Cardiac septum (tissue), 1 donor: ENCODE data around the gene MGAT4C. TPM values are rescaled to one million over a fixed set of nuclear protein-coding genes. Genes with fewer than 3 reads are reported as not detected.

ENCODE experiments used
- DNase-seq: peaks from one replicate; pipeline ENCODE4 v3.0.0-alpha.2; 2020; ENCODE audit warnings: low spot score
- intact Hi-C: fragments of 100-400 bp; cut with DNase I; formaldehyde crosslinking; loops from one replicate; pipeline ENCODE4 v1.14.0; 2022
- total RNA-seq: library from RNA; stranded (reverse); fragmentation: NEBNext Ultra II Directional; extraction: Animal tissue kit (Norgen Biotek cat#: 25700); gene quantifications from one replicate; pipeline ENCODE4 v1.2.1, GENCODE V29; 2021
- donor health status: DM: no; HTN: no; CAD: no.

The MGAT4C gene
- total RNA-seq, 1 donor from 2014 or later, result 0.59 TPM

DNA sequence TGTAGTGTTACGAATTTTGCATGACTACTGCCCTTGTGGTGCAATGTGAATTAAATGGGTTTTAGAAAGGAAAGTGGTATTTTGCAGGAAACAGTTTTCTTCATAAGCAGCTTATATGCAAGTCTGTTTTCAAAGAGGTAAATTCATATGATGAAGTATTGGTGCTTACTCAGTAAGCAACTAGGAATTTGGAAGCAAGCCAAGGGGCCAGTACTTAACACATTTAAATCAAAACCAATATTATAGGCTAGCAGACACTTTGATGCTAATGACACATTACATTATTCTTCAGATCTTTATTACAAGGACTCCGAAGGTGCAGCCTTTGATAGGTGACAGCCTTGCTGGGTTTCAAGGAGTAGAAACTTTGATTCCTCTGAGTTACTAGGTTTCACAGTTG is 23.1 kb downstream of the MGAT4C start:
- no peak for DNase-seq
- intact Hi-C loops, result no loop called here

DNA sequence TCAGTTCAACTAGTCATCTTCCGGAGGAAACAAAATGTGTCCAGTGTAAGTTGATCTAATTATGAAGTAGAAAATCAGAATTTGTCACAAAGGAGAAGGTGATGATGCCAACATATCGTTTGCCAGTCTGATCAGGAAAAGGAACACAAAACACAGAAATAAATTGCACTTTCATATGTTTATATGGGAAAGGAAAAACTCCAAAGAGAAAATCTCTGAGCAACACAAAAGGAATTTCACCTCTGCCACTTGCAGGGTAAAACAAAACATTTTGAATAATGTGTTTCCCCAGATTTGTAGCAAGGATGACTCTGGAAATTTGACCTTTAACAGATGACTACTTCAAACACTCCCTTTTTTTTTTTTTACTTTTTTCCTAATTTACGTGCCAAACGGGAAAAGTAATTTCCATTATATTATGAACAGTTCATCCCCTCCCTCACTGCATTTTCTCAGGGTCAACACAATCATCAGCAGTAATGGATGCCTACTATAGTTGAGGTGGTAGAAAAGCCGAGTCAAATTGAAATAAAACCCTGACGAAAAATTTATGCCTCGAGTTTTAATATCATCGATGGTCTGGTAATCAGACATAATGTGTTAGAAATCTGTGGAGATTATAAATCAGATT is 25.6 kb downstream of the MGAT4C start:
- no peak for DNase-seq
- intact Hi-C loops, result no loop called here

DNA sequence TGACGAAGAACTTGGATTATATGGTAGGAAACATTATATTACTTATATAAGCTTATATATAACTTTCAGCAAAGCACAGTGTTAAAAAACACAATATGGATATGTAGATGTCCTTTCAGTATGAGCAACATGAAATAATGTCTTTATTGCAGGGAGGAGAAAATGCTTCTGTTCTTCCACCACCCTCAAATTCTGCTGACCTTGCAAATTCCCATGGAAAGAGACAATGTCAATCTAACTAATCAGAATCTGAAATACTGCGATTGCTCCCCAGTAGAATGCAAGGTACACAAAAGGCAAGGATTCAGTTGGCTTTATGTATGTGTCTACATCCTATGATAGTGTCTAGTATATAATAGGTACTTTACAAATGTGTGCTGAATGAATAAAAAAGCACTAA is 26.4 kb downstream of the MGAT4C start:
- no peak for DNase-seq
- intact Hi-C loops, result no loop called here

DNA sequence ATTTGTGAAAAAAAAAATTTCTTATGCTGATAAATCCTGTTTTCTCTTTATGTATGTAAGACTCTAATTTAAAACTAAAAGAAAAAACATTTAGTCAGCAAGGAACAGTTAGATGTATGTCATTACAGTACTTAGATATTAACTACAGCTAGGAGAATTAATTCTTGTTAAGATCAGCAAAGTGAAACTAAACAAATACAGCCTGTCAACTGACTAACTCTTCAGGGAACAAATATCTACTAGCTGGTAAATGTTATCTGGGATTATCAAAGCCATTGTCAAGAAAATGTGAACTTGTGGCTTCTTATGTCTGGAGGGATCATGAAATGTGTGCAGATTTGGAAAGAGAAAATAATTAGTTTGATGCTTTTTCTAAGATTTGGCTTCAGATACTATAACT is 27.5 kb downstream of the MGAT4C start:
- intact Hi-C loops, result no loop called here

DNA sequence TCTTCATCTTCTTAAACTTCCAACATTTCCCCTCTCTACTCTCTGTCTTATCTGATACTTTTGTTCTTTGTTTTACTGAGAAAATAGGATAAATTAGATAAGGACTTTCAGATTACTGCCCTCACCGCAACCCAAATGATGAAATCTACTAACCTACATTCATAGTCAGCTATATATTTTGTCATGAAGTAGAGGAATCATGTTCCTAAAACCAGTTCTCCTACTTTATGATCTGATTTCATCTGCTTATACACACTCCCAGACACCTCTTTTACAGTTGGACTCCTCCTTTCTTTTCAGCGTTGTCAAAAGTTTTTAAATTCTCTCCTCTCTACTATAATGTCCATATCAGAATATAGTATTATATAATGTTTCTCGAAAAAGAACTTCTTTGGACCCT is 29.7 kb downstream of the MGAT4C start:
- no peak for DNase-seq
- intact Hi-C loops, result no loop called here

More for the DNA sequence above, 27.5 kb downstream of the MGAT4C start:
- no peak for DNase-seq

DNA sequence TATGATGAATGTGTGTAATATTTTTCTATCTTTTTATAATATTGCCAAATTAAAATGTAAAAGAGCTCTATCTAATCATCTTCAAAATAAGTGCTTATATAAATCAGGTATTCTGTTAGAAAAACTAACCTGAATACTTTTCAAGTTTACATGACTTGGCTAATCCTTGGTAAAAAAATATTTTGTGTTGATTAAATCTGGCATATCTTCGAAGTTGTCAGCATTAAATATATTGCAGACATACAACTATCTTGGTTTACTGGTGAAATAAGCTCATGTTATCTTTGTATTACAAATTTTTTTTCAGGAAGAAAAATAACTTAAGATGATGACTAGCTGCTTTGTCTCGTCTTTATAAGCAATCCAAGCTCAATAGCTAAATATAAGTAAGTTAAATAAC is 39.6 kb downstream of the MGAT4C start:
- intact Hi-C loops, result no loop called here
- no peak for DNase-seq

DNA sequence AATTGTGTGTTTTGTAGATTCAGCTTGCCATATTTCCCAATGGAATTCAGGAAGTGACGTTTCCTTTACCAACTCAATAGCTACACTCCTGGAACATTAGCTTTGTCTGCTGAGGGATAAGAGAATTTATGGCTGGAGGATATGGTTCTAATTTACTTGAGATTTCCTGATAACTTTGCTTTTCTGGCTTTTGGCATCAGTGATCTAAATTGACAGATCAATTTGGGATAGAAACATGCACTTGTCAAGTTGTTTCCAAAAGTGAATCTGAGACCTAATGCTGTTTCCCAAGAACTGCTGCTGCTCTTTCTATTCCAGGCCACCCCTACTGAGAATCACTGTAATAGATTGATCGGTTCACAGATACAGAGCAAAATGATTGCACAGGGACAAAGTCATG is 43.2 kb downstream of the MGAT4C start:
- no peak for DNase-seq
- intact Hi-C loops, result no loop called here

DNA sequence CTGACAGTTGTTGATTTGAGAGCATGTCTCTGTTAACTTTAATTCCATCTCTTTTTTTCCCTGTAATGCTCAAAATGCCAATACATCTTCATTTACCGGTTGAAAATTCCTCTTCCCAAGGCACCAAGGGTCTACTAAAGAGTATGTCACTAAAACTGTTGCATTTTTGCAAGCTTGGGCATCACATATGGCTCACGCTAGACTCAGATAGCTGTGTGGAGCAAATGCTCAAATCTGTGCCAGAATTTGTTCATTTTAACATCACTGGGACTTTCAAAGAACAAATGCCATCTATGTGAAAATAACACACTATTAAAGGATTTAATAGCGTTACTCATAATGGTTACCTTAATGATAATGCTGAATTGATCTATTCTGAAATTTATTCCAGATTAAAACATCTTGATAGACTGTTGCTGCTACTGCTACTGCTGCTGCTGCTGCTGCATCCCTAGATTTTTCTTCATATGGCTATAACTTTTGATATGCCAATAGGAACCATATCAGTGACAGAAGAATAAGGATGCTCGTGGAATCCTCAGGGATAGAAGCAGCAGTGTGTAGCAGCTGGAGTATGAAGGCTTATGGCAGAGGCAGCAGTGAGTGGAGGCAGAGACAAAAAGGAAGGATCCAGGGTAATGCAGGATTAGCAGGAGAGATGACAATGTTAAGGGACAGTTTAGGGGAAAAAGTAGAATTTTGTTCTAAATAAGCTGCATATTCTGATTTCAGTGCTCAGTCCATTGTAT is 57.3 kb downstream of the MGAT4C start:
- intact Hi-C loops, result no loop called here
- no peak for DNase-seq

DNA sequence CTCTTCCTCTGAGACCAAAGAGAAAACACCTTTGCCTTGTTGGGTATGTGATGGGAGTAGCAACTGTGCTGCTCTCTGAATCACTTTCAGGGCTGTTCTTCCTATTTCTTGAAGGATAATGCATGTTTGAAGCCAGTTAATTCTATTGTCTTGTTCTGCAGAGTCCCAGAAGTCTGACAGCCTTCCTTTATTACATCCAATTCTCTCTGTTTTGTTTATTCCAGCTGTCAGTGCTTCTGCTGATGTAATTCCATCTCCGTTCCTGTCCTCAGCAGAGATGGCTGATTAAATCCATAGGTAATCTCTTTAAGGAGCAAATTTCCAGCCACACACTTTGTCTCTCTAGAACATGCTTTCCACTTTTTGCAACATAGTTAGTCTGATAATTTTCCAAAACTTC is 59.7 kb downstream of the MGAT4C start:
- DNase-seq, result no peak
- intact Hi-C loops, result no loop called here

DNA sequence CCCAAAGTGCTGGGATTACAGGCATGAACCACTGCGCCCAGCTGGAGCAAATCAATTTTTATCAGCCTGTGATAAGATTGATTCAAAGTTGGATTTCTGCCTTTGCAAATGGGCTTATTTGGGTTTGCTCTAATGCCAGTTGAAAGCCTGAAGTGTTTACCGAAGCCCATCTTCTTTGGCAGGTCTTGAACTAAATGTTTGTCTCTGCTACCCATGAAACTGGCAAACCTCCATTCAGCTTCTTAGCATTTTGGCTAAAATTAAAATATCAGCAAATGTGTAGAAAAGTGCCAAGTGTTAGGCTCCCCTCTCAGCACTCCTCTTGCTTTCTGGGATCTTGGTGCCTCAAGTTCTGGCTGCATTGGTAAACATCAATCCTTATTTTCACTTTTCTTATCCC is 61.5 kb downstream of the MGAT4C start:
- no peak for DNase-seq
- intact Hi-C loops, result no loop called here

DNA sequence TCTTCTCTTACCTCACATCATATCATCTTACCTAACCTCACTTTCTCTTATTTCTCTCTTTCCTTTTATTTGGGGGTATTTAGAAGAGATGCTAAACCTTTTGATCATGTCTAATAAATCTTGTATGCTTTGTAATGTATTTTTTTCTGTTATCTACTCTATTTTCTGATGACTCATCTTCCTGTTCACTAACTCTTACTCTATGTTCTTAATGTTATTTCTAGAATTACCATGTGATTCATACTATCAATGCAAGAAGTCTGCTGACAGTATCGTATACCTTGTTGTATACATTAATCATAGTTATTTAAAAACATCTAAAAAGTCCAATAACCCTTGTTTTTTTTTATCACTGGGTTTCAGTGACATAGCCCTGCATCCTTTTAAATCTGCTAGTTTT is 62.3 kb downstream of the MGAT4C start:
- no peak for DNase-seq
- intact Hi-C loops, result no loop called here

DNA sequence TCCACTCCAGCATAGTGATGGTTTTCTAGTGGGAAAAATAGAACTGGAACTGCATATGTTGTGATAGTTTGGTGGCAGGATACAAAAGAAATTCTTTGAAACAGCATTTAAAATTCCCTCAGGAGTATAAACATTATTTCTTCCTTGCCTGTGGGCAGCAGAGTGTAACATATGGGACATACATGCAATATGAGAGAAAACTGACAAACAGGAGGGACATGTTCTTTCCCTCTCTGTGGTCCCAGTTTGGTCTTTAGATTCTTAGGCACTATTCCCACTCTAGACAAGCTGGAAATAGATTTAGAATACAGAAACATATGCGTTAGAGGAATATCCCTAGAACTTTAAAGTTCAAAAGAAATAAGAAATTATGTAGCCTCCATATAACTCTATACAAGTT is 68.0 kb downstream of the MGAT4C start:
- DNase-seq, result no peak
- intact Hi-C loops, result no loop called here

DNA sequence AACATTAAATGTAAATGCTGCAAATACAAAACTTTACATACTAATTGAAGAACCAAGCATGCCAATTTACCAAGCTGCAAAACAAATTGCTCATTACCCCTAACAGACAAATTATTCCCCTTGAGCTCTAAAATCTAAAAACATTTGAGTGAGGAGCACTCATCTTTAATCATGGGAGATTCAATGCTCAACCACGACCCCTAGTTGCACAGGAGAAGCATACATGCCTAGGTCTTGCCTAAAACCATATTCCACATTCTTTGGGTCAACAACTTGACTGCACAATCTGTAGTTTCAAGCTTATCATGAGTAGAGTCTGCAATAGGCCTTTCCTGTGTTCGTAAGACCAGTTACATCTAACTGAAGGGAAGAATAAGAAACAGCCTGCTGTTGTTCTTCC is 69.7 kb downstream of the MGAT4C start:
- intact Hi-C loops, result no loop called here
- DNase-seq, result no peak

DNA sequence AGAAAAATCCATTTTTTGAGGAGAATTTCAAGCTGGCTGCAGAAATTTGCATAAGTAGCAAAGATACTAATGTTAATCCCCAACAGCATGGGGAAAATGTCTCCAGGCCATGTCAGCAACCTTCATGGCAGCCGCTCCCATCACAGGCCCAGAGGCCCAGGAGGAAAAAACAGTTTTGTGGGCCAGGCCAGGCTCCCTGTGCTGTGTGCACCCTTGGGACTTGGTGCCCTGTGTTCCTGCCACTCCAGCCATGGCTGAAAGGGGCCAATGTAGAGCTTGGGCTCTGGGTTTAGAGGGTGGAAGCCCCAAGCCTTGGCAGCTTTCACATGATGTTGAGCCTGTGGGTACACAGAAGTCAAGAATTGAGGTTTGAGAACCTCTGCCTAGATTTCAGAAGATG is 76.3 kb downstream of the MGAT4C start:
- intact Hi-C loops, result no loop called here
- DNase-seq, result no peak

DNA sequence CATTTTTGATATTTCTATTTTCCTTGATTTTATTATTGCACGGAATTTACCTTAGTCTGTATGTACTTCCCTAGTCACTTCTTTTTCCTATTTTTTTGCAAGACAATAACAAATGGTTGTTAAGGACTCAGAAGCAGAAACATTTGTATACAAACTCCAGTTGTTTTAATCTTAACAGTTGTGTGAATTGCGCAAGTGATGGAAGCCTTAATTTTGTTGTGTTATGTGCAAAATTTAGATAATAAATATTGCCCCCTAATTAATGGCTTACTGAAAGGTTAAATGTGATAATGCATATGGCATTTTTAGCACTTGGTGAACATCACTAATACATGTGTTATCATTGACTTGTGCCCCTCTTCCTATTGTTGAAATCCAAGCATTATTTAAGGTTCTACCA is 82.0 kb downstream of the MGAT4C start:
- no peak for DNase-seq
- intact Hi-C loops, result no loop called here

DNA sequence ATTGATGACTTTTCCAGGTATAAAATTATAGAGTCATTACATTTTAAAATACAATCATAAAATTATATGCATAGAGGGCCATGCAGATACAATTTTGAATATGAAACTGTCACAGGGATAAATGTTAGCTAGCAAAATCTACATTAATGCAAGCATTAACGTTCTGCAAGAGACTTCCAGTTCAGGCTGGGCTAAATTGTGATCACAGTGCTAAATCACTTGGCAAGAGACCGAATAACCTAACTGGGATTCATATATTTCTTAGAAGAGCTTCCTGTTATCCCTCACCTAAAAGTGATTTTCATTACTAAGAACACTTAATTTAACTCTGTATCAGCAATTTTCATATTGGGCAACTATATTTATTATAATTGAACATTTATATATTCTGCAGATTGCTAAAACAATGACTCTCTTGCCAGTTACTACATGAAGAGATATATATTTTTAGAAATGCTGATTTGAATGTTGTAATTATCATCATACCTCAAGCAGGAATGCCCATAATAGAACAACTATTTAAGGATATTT is 83.2 kb downstream of the MGAT4C start:
- DNase-seq, result no peak
- intact Hi-C loops, result no loop called here

DNA sequence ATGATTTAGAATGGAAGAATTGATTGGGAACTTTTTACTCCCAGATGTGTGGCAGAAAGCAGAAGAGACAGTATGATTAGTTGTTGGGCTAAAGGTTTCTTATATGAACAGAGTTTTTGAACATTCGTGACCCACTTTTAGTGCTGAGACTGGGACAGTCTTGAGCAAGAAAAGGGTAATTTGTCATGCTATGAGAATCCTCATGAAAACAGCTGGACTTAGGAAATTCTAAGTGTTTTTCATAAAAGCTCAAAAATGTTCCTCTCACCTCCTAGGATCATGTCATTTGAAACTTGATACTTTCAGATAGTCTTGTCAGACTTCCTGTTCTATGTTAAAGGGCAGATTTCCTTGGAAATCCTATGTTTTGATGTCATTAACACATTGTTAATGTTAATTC is 86.1 kb downstream of the MGAT4C start:
- intact Hi-C loops, result no loop called here

DNA sequence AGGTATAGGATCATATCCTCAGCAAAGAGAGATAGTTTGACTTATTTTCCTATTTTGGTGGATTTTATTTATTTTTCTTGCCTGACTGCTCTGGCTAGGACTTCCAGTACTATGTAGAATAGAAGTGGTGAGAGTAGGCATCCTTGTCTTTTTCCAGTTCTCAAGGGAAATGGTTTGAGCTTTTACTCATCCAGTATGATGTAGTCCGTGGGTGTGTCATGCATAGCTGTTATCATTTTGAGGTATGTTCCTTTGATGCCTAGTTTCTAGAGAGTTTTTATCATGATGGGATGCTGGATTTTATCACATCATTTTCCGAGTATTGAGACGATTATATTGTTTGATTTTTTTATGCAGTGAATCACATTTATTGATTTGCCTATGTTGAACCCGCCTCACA is 97.2 kb downstream of the MGAT4C start:
- intact Hi-C loops, result no loop called here

More for the DNA sequence above, 86.1 kb downstream of the MGAT4C start:
- no peak for DNase-seq

DNA sequence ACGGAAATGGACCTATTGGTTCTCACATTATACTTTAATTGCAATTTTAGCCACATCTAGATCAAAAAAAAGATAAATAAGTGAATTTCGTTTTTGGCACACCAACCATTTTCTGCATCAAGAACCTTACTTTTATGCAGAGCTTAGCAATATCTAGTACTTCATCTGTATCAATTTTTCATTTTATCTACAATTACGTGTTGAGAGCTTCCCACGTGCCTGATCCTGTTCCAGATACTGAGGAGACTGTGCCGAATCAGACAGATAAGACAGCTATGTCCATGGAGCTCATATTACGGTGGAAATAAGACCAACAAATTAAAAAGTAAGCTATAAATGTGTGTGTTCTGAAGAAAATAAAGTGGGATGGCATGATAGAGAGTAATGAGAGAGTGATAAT is 101.6 kb downstream of the MGAT4C start:
- intact Hi-C loops, result no loop called here

More for the DNA sequence above, 97.2 kb downstream of the MGAT4C start:
- DNase-seq, result no peak

DNA sequence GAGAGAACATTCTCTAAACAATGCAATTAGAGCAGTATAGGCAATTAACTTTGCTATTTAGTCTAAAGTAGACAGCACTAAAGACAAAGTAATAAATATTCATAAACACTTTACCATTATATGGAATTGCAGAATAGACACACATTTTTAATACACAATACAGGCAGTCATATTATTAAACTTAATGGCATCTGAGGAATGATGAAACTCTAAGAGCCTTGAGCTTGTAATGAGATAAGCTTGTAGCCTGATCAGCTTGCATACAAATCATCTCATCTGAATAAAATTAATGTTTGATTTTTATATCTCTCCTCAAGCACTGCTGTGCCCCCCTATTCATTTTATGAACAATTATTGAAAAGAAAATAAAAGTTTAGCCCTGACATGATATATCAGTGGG is 107.6 kb downstream of the MGAT4C start:
- intact Hi-C loops, result no loop called here
- no peak for DNase-seq

More for the DNA sequence above, 101.6 kb downstream of the MGAT4C start:
- DNase-seq, result no peak

DNA sequence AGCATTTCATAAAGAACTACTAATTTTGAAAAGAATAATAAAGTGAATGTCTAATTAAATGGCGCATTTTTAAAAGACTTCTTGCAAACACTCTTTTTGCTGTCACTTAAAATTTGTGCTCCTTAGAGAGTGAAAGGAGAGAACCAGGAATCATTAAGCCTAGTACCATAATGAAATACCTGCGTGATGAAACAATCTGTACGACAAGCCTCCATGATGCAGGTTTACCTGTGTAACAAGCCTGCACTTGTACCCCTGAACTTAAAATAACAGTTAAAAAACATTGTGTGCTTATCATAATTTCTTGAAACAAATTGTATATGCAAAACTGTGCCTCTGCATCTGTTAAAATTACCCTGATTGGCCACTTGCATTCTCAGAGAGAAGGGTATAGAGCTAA is 108.1 kb downstream of the MGAT4C start:
- DNase-seq, result no peak
- intact Hi-C loops, result no loop called here
